H9 (cell line): ENCODE data around the gene RALGAPA2. TPM values are rescaled to one million over a fixed set of nuclear protein-coding genes. Genes with fewer than 3 reads are reported as not detected.

Source experiments
- DNase-seq: peaks from one replicate; pipeline ENCODE4 v3.0.0-alpha.2; 2017
- H2AFZ ChIP-seq: one replicate; pipeline ENCODE4 v1.6.1; 2013; ENCODE audit warnings: mild to moderate bottlenecking, low read length, control low read depth, moderate library complexity
- H2AK5ac ChIP-seq: 2 replicates; pipeline ENCODE4 v1.6.1; 2013; ENCODE audit warnings: low read length, control low read depth, mixed read lengths; ENCODE audit not compliant: insufficient read length
- H2BK120ac ChIP-seq: one replicate; pipeline ENCODE4 v1.6.1; 2013; ENCODE audit warnings: low read depth, mild to moderate bottlenecking, low read length, control low read depth, inconsistent platforms; ENCODE audit not compliant: poor library complexity, severe bottlenecking
- H2BK12ac ChIP-seq: 2 replicates; pipeline ENCODE4 v1.6.1; 2013; ENCODE audit warnings: low read length, control low read depth, mixed read lengths, low read depth; ENCODE audit not compliant: insufficient read length
- H2BK15ac ChIP-seq: 2 replicates; pipeline ENCODE4 v1.6.1; 2013; ENCODE audit warnings: low read depth, low read length, control low read depth
- H2BK20ac ChIP-seq: one replicate; pipeline ENCODE4 v1.6.1; 2013; ENCODE audit warnings: low read depth, mild to moderate bottlenecking, low read length, control low read depth, inconsistent platforms; ENCODE audit not compliant: poor library complexity, severe bottlenecking
- H2BK5ac ChIP-seq: 2 replicates; pipeline ENCODE4 v1.6.1; 2013; ENCODE audit warnings: low read length, control low read depth, mixed read lengths; ENCODE audit not compliant: insufficient read length
- H3K14ac ChIP-seq: 2 replicates; pipeline ENCODE4 v1.6.1; 2013; ENCODE audit warnings: low read length, control low read depth; ENCODE audit not compliant: insufficient read depth
- H3K18ac ChIP-seq: 2 replicates; pipeline ENCODE4 v1.6.1; 2013; ENCODE audit warnings: low read depth, mild to moderate bottlenecking, mixed read lengths, low read length, control low read depth; ENCODE audit not compliant: insufficient read length
- H3K23ac ChIP-seq: 2 replicates; pipeline ENCODE4 v1.6.1; 2013; ENCODE audit warnings: low read length, control low read depth, mixed read lengths, low read depth; ENCODE audit not compliant: insufficient read length
- H3K23me2 ChIP-seq: 2 replicates; pipeline ENCODE4 v1.6.1; 2013; ENCODE audit warnings: low read depth, mild to moderate bottlenecking, mixed read lengths, low read length, control low read depth; ENCODE audit not compliant: insufficient read length, poor library complexity, severe bottlenecking
- H3K27ac ChIP-seq: 2 replicates; pipeline ENCODE4 v1.5.1; 2013; ENCODE audit warnings: low read length, control low read depth, mixed read lengths, low read depth; ENCODE audit not compliant: insufficient read length
- H3K27me3 ChIP-seq: 2 replicates; pipeline ENCODE4 v1.6.1; 2013; ENCODE audit warnings: low read length, control low read depth, inconsistent platforms; ENCODE audit not compliant: insufficient read depth
- H3K4ac ChIP-seq: 2 replicates; pipeline ENCODE4 v1.6.1; 2013; ENCODE audit warnings: low read depth, mild to moderate bottlenecking, control low read depth, inconsistent platforms, low read length, moderate library complexity
- H3K4me1 ChIP-seq: 2 replicates; pipeline ENCODE4 v1.6.1; 2013; ENCODE audit warnings: low read length, control low read depth, inconsistent platforms; ENCODE audit not compliant: insufficient read depth
- H3K4me2 ChIP-seq: 2 replicates; pipeline ENCODE4 v1.6.1; 2013; ENCODE audit warnings: low read length, control low read depth, mixed read lengths; ENCODE audit not compliant: insufficient read length, insufficient read depth
- H3K56ac ChIP-seq: 2 replicates; pipeline ENCODE4 v1.6.1; 2013; ENCODE audit warnings: low read depth, mild to moderate bottlenecking, mixed read lengths, low read length, control low read depth; ENCODE audit not compliant: insufficient read length
- H3K79me1 ChIP-seq: 2 replicates; pipeline ENCODE4 v1.6.1; 2013; ENCODE audit warnings: low read depth, mild to moderate bottlenecking, moderate library complexity, low read length, control low read depth, inconsistent platforms; ENCODE audit not compliant: insufficient read depth, poor library complexity, severe bottlenecking
- H3K79me2 ChIP-seq: 2 replicates; pipeline ENCODE4 v1.6.1; 2013; ENCODE audit warnings: low read length, control low read depth, inconsistent platforms; ENCODE audit not compliant: insufficient read depth
- H3K9ac ChIP-seq: 2 replicates; pipeline ENCODE4 v1.6.1; 2013; ENCODE audit warnings: low read length, control low read depth, mixed read lengths; ENCODE audit not compliant: insufficient read length; ENCODE audit errors: extremely low read depth
- H3K9me3 ChIP-seq: one replicate; pipeline ENCODE4 v1.6.1; 2013; ENCODE audit warnings: low read depth, low read length, inconsistent platforms; ENCODE audit not compliant: control insufficient read depth
- H3T11ph ChIP-seq: one replicate; pipeline ENCODE4 v1.6.1; 2013; ENCODE audit warnings: mild to moderate bottlenecking, low read length, control low read depth, inconsistent platforms
- H4K20me1 ChIP-seq: one replicate; pipeline ENCODE4 v1.6.1; 2013; ENCODE audit not compliant: control insufficient read depth, insufficient read length, insufficient read depth
- H4K5ac ChIP-seq: 2 replicates; pipeline ENCODE4 v1.6.1; 2013; ENCODE audit warnings: low read depth, mild to moderate bottlenecking, mixed read lengths, low read length, control low read depth; ENCODE audit not compliant: insufficient read length
- H4K8ac ChIP-seq: replicated peaks from 2 replicates; pipeline ENCODE4 v1.6.1; 2013; ENCODE audit warnings: low read length, control low read depth, mixed read lengths, low read depth; ENCODE audit not compliant: insufficient read length
- H4K91ac ChIP-seq: 2 replicates; pipeline ENCODE4 v1.6.1; 2013; ENCODE audit warnings: low read depth, mild to moderate bottlenecking, moderate library complexity, mixed read lengths, low read length, control low read depth; ENCODE audit not compliant: insufficient read length
- H3K27ac Mint-ChIP-seq, 3 experiments: 2 replicates in 2 of 3; 3 replicates in 1 of 3; pipeline ENCODE4 v1.8.0; 2020 to 2021; ENCODE audit warnings: mixed read lengths in 3 of 3, mild to moderate bottlenecking in 1 of 3, moderate library complexity in 1 of 3
- H3K27me3 Mint-ChIP-seq: 2 replicates; pipeline ENCODE4 v1.8.0; 2021; ENCODE audit warnings: low read depth, mild to moderate bottlenecking, moderate library complexity, mixed read lengths
- H3K36me3 Mint-ChIP-seq, 3 experiments: 2 replicates in 2 of 3; 3 replicates in 1 of 3; pipeline ENCODE4 v1.8.0; 2020 to 2021; ENCODE audit warnings: low read depth in 3 of 3, mixed read lengths in 3 of 3; ENCODE audit not compliant: insufficient read depth in 1 of 3
- H3K4me1 Mint-ChIP-seq, 2 experiments: 2 replicates each; pipeline ENCODE4 v1.8.0; 2020; ENCODE audit warnings: mixed read lengths in 2 of 2
- H3K4me3 Mint-ChIP-seq, 2 experiments: 2 replicates in 1 of 2; 3 replicates in 1 of 2; pipeline ENCODE4 v1.8.0; 2020 to 2021; ENCODE audit warnings: mild to moderate bottlenecking in 2 of 2, mixed read lengths in 2 of 2, moderate library complexity in 1 of 2
- H3K9me3 Mint-ChIP-seq, 2 experiments: 2 replicates in 1 of 2; 3 replicates in 1 of 2; pipeline ENCODE4 v1.8.0; 2020; ENCODE audit warnings: mild to moderate bottlenecking in 2 of 2, mixed read lengths in 2 of 2, moderate library complexity in 1 of 2
- WGBS: extraction: QIAGEN DNeasy Blood & Tissue Kit; methylation state at CpG from one replicate; pipeline ENCODE4 v1.1.7; 2013; ENCODE audit warnings: missing lambda C conversion rate, low lambda C conversion rate, mixed read lengths; ENCODE audit not compliant: insufficient read length; ENCODE audit errors: extremely low coverage; 5-methylcytosine and 5-hydroxymethylcytosine counted together
- total RNA-seq: library from RNA; stranded (reverse); gene quantifications from 2 replicates; pipeline ENCODE4 v1.2.1, GENCODE V29; 2021
- TF ChIP-seq, protein P1 (sequence below): fragments of 200-600 bp; sonication (generic); conservative IDR thresholded peaks from 3 replicates; pipeline ENCODE4 v1.8.0; 2021; ENCODE audit warnings: antibody characterized with exemption, mild to moderate bottlenecking

Gene RALGAPA2
- total RNA-seq, 1 experiment from 2014 or later = 16.6 TPM

DNA sequence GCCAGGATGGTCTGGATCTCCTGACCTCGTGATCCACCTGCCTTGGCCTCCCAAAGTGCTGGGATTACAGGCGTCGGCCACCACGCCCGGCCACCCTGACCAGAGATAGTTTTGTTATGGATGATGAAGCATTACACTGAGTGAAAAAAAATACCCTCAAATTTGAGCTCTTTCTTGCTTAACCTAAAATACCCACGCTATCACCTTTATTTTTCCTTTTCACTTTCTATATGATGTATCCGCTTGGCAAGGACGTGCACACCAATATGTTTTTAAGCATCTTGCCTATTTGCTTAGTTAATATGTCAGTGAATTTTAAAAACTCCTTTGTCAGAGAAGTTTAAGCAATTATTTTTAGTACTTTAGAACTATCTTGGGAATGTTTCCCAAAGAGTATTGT is 194.2 kb downstream of the RALGAPA2 start:
- Histone ChIP-seq H3K56ac (no peak overlapping the region), H4K91ac (no peak overlapping the region), H4K20me1 (no peaks in the 10 kb centered on the region), H3K79me2 (no peaks in the 10 kb centered on the region), H3K9me3 (no peaks in the 10 kb centered on the region), H3K4me2 (no peak overlapping the region), H2BK120ac (no peak overlapping the region), H3K4ac (no peak overlapping the region), H2AFZ (no peak overlapping the region), H3K27ac (no peak overlapping the region), H2BK5ac (no peak overlapping the region), H4K5ac (no peak overlapping the region), H3K9ac (no peak overlapping the region), H2AK5ac (no peak overlapping the region), H3K23ac (no peak overlapping the region), H3K23me2 (peaks cover 3% of the 10 kb centered on the region), H3K79me1 (no peaks in the 10 kb centered on the region), H3T11ph (no peak overlapping the region), H4K8ac (no peak overlapping the region), H3K27me3 (no peaks in the 10 kb centered on the region), H3K4me1 (no peaks in the 10 kb centered on the region), H2BK12ac (no peak overlapping the region), H2BK20ac (no peak overlapping the region), H3K14ac (no peak overlapping the region), H2BK15ac (no peak overlapping the region), H3K18ac (no peak overlapping the region)
- no peak overlapping the region for H3K27ac Mint-ChIP-seq
- no peak for DNase-seq
- H3K36me3 Mint-ChIP-seq = peaks cover 21 to 31% (median 25%) of the 10 kb centered on the region in 3 experiments
- TF ChIP-seq, protein P1, sequence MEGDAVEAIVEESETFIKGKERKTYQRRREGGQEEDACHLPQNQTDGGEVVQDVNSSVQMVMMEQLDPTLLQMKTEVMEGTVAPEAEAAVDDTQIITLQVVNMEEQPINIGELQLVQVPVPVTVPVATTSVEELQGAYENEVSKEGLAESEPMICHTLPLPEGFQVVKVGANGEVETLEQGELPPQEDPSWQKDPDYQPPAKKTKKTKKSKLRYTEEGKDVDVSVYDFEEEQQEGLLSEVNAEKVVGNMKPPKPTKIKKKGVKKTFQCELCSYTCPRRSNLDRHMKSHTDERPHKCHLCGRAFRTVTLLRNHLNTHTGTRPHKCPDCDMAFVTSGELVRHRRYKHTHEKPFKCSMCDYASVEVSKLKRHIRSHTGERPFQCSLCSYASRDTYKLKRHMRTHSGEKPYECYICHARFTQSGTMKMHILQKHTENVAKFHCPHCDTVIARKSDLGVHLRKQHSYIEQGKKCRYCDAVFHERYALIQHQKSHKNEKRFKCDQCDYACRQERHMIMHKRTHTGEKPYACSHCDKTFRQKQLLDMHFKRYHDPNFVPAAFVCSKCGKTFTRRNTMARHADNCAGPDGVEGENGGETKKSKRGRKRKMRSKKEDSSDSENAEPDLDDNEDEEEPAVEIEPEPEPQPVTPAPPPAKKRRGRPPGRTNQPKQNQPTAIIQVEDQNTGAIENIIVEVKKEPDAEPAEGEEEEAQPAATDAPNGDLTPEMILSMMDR = no peak
- H3K4me1 Mint-ChIP-seq = no peaks in the 10 kb centered on the region
- WGBS = no CpG with 5 or more reads among the region's 8 CpGs
- H3K9me3 Mint-ChIP-seq = peaks cover 9 to 17% of the 10 kb centered on the region in 2 experiments; a peak in 4 of 5 replicates
- no peak overlapping the region for H3K4me3 Mint-ChIP-seq
- H3K27me3 Mint-ChIP-seq = no peaks in the 10 kb centered on the region; the same call in 1 of the 2 replicates
